HG03095 (cell line): ENCODE measurements around the gene TRIO.

ENCODE experiments used
- ATAC-seq: cut with Tn5 transposase; IDR thresholded peaks from one replicate; pipeline ENCODE4 v1.9.1; 2021; ENCODE audit warnings: moderate library complexity; ENCODE audit not compliant: unreplicated experiment

Gene TRIO

GRCh38 chr5:14165375-14166106 is 22.4 kb downstream of the TRIO start:
- ATAC-seq: no peak

- no peak for ATAC-seq
Measured at GRCh38 chr5:14166437-14166836, 23.3 kb downstream of the TRIO start.

- no peak for ATAC-seq
Measured at GRCh38 chr5:14167211-14167845, 24.2 kb downstream of the TRIO start.

GRCh38 chr5:14168144-14168792 is 25.1 kb downstream of the TRIO start:
- peak; percentile 28 for ATAC-seq

GRCh38 chr5:14168793-14169262 is 25.7 kb downstream of the TRIO start:
- ATAC-seq: no peak

- ATAC-seq: no peak
Measured at GRCh38 chr5:14171046-14171445, 27.9 kb downstream of the TRIO start.

GRCh38 chr5:14171621-14172020 is 28.5 kb downstream of the TRIO start:
- no peak for ATAC-seq

- peak; percentile 51 for ATAC-seq
Measured at GRCh38 chr5:14172149-14172795, 29.1 kb downstream of the TRIO start.

- no peak for ATAC-seq
Measured at GRCh38 chr5:14173377-14174229, 30.5 kb downstream of the TRIO start.

- no peak for ATAC-seq
Measured at GRCh38 chr5:14174230-14174636, 31.1 kb downstream of the TRIO start.

GRCh38 chr5:14175381-14175780 is 32.2 kb downstream of the TRIO start:
- no peak for ATAC-seq

GRCh38 chr5:14176888-14177287 is 33.7 kb downstream of the TRIO start:
- ATAC-seq: no peak

GRCh38 chr5:14177634-14178033 is 34.5 kb downstream of the TRIO start:
- no peak for ATAC-seq

- ATAC-seq: no peak
Measured at GRCh38 chr5:14178091-14178490, 34.9 kb downstream of the TRIO start.

- no peak for ATAC-seq
Measured at GRCh38 chr5:14178671-14179211, 35.6 kb downstream of the TRIO start.

- ATAC-seq: no peak
Measured at GRCh38 chr5:14179446-14179845, 36.3 kb downstream of the TRIO start.

- no peak for ATAC-seq
Measured at GRCh38 chr5:14180437-14180836, 37.3 kb downstream of the TRIO start.

- no peak for ATAC-seq
Measured at GRCh38 chr5:14181299-14181968, 38.3 kb downstream of the TRIO start.

GRCh38 chr5:14182761-14183160 is 39.6 kb downstream of the TRIO start:
- ATAC-seq: no peak
